Right atrium auricular region (tissue), 2 donors: ENCODE data around the gene GTF3A. TPM values are rescaled to one million over a fixed set of nuclear protein-coding genes. Genes with fewer than 3 reads are reported as not detected.

ENCODE experiments used
- DNase-seq: peaks from one replicate; pipeline ENCODE4 v3.0.0-alpha.2; 2019; ENCODE audit warnings: low spot score
- H3K27ac ChIP-seq, 2 donors: fragments of 200-600 bp; sonication (generic); 1 replicate in 1 of 2; 2 replicates in 1 of 2; pipeline ENCODE4 v1.5.1; 2016 to 2019
- H3K27me3 ChIP-seq, 2 donors: fragments of 200-600 bp; sonication (generic); one replicate each; pipeline versions ENCODE4 v1.5.1 to v1.6.0; 2017 to 2019
- H3K36me3 ChIP-seq: fragments of 200-600 bp; sonication (generic); one replicate; pipeline ENCODE4 v1.5.1; 2016
- H3K4me1 ChIP-seq, 2 donors: fragments of 200-600 bp; sonication (generic); one replicate each; pipeline versions ENCODE4 v1.5.1 to v1.6.0; 2017 to 2019
- H3K4me3 ChIP-seq, 2 donors: fragments of 200-600 bp; sonication (generic); 1 replicate in 1 of 2; 2 replicates in 1 of 2; pipeline ENCODE4 v1.5.1; 2017 to 2019; ENCODE audit warnings: mild to moderate bottlenecking in 1 of 2, moderate library complexity in 1 of 2
- H3K9me3 ChIP-seq, 2 donors: fragments of 200-600 bp; sonication (generic); one replicate each; pipeline ENCODE4 v1.5.1; 2019
- total RNA-seq, 2 donors: library from RNA; depleted of rRNA; stranded (reverse); fragments of >200 nt; gene quantifications; one replicate each; pipeline ENCODE4 v1.1.0, GENCODE V29; 2016
- TF ChIP-seq, protein P1 (sequence below), 2 donors: fragments of 200-600 bp; sonication (generic); IDR thresholded peaks; one replicate each; pipeline ENCODE4 v1.5.1; 2019; ENCODE audit warnings: antibody characterized with exemption in 2 of 2

The GTF3A gene
- total RNA-seq, 2 donors from 2014 or later = 227 to 327 TPM

- H3K36me3 ChIP-seq = peaks cover 23% of the 10 kb centered on the region
- no peak for DNase-seq
- no peaks in the 10 kb centered on the region for H3K9me3 ChIP-seq
- no peaks in the 10 kb centered on the region for H3K27me3 ChIP-seq
- no peak overlapping the region for H3K27ac ChIP-seq
- TF ChIP-seq, protein P1, sequence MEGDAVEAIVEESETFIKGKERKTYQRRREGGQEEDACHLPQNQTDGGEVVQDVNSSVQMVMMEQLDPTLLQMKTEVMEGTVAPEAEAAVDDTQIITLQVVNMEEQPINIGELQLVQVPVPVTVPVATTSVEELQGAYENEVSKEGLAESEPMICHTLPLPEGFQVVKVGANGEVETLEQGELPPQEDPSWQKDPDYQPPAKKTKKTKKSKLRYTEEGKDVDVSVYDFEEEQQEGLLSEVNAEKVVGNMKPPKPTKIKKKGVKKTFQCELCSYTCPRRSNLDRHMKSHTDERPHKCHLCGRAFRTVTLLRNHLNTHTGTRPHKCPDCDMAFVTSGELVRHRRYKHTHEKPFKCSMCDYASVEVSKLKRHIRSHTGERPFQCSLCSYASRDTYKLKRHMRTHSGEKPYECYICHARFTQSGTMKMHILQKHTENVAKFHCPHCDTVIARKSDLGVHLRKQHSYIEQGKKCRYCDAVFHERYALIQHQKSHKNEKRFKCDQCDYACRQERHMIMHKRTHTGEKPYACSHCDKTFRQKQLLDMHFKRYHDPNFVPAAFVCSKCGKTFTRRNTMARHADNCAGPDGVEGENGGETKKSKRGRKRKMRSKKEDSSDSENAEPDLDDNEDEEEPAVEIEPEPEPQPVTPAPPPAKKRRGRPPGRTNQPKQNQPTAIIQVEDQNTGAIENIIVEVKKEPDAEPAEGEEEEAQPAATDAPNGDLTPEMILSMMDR (IDR thresholded peaks at IDR 0.05) = no peak
- peaks cover 0 to 23% of the 10 kb centered on the region in 2 donors for H3K4me1 ChIP-seq
- no peak overlapping the region for H3K4me3 ChIP-seq
Observed at GRCh38 chr13:27442797-27443196, 18.4 kb downstream of the GTF3A start.

GRCh38 chr13:27446986-27447583 lies 22.7 kb downstream of the GTF3A start:
- peak overlapping the region; percentile 98 to 99 for H3K27ac ChIP-seq
- TF ChIP-seq, protein P1 (IDR thresholded peaks at IDR 0.05) = no peak
- H3K4me1 ChIP-seq = peaks cover 0 to 41% of the 10 kb centered on the region in 2 donors
- H3K36me3 ChIP-seq = peaks cover 4% of the 10 kb centered on the region
- no peak overlapping the region for H3K4me3 ChIP-seq
- DNase-seq = no peak
- H3K27me3 ChIP-seq = no peaks in the 10 kb centered on the region
- no peaks in the 10 kb centered on the region for H3K9me3 ChIP-seq

DNA sequence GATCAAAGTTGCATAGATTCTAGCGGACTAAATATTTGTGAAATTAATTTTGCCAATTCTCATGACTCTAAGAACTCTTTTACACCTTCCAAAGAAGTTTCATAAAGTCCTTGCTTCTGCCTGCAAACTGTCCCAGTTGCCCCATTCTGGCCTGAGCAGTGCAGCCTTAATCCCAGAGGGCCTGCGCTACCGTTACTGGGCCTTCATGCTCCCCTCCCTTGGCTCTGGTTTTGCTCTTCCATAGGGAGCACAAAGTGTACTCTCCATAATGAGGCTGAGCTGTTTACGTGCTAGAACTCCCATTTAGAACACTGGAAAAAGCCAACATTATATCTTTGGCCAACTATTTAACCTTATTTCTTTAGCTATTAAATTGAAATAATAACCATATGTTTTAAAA lies 23.9 kb downstream of the GTF3A start:
- TF ChIP-seq, protein P1 (IDR thresholded peaks at IDR 0.05) = no peak
- no peaks in the 10 kb centered on the region for H3K27me3 ChIP-seq
- H3K9me3 ChIP-seq = no peaks in the 10 kb centered on the region
- peaks cover 0 to 35% of the 10 kb centered on the region in 2 donors for H3K4me1 ChIP-seq
- H3K36me3 ChIP-seq = peaks cover under 1% of the 10 kb centered on the region
- no peak overlapping the region for H3K4me3 ChIP-seq
- no peak for DNase-seq
- peak overlapping the region; percentile 98 to 99 for H3K27ac ChIP-seq

GRCh38 chr13:27449081-27449603 lies 24.7 kb downstream of the GTF3A start:
- TF ChIP-seq, protein P1 (IDR thresholded peaks at IDR 0.05) = no peak
- H3K4me1 ChIP-seq = peaks cover 0 to 35% of the 10 kb centered on the region in 2 donors
- H3K27ac ChIP-seq = peak overlapping the region; percentile 98 to 99
- H3K36me3 ChIP-seq = no peaks in the 10 kb centered on the region
- no peaks in the 10 kb centered on the region for H3K9me3 ChIP-seq
- peak overlapping the region; percentile 79 to 95 for H3K4me3 ChIP-seq
- no peaks in the 10 kb centered on the region for H3K27me3 ChIP-seq
- DNase-seq = no peak

DNA sequence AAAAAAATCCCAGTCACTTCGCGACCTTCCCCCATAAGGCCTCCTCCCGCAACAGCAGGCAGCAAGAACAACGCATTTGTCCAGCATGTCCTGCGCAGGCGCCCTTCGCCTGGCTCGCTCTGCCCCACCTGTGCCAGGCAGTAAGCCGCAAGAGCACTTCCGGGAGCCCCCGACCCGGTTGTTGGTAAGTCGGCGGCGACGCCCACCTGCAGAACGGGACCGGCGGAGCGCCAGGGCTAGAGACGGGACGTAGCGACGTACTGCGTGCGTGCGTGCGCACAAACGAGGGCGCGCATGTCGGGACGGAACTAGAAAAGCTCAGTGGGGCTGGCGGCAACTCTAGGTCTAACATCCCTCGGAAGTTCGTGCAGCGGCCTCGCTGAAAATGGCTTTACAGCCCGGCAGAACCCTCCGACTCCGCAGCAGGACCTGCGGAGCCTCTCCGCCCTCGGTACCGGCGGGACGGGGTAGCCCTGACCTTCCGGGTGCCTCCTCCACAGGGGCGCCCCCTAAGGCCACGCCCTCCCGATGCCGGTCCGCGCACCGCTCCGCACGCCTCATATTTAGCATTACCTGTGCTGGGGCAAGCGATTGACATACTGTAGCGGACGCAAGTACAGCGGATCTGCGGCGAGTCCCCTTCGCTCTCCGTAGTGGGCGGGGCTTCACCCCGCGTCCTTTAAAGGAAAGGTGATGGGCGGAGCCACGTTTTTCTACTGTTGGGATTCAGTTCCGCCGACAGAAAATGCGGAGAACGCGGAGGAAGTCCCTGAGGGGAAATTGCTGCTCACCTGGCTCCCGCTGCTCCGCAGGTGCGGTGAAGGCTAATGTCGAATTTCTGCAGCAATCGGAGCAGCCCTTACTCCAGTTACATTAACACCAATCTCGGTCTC lies 25.8 kb downstream of the GTF3A start, which contains the start of gene MTIF3:
TSS of gene MTIF3 (minus strand) at position 629 of the 893 bp plus-strand sequence. CDS start 10,116 bp downstream, outside the sequence.
- Histone ChIP-seq H3K4me3 (peak within 1 kb of the TSS; percentile 79 to 95), H3K36me3 (no peaks in the 10 kb centered on the region), H3K4me1 (peaks cover 0 to 37% of the 10 kb centered on the region in 2 donors), H3K27ac (peak within 1 kb of the TSS; percentile 98 to 99), H3K27me3 (no peaks in the 10 kb centered on the region), H3K9me3 (no peaks in the 10 kb centered on the region)
- peak; percentile 95 for DNase-seq
- TF ChIP-seq, protein P1 (IDR thresholded peaks at IDR 0.05) = peak in 1 of 2 donors; percentile 24
